Measurements from ENCODE around the gene PAX9.

GRCh38 chr14:36675581-36675980 lies 13.9 kb downstream of the PAX9 start:
- TF ChIP-seq ZFP3 (CRISPR knock-in tag; IDR thresholded peaks at IDR 0.05) (no peak), PATZ1 (CRISPR knock-in tag; IDR thresholded peaks at IDR 0.05; ENCODE audit: borderline replicate concordance) (no peak), RARB (CRISPR knock-in tag; IDR thresholded peaks at IDR 0.05) (no peak), ZFP30 (CRISPR knock-in tag; IDR thresholded peaks at IDR 0.05) (no peak), CSDC2 (CRISPR knock-in tag; IDR thresholded peaks at IDR 0.05) (no peak), ZNF8 (CRISPR knock-in tag; IDR thresholded peaks at IDR 0.05) (no peak)

Data from SK-N-SH treated with all-trans-retinoic acid at 6 μM for 48 hours (cell line).